HepG2 (cell line): ENCODE data around the gene ZNF593OS. TPM values are rescaled to one million over a fixed set of nuclear protein-coding genes. Genes with fewer than 3 reads are reported as not detected.

Experiments
- JUNB ChIP-seq: sonication (generic); formaldehyde crosslinking; IDR thresholded peaks from 2 replicates; pipeline ENCODE4 v1.8.0; 2022; ENCODE audit warnings: missing genetic modification reagents, mild to moderate bottlenecking, borderline replicate concordance
- NCOA2 ChIP-seq: sonication (generic); formaldehyde crosslinking; IDR thresholded peaks from 2 replicates; pipeline ENCODE4 v1.8.0; 2022; ENCODE audit warnings: inconsistent platforms
- SIX1 ChIP-seq: sonication (generic); formaldehyde crosslinking; IDR thresholded peaks from 2 replicates; pipeline ENCODE4 v1.4.0; 2020; ENCODE audit warnings: missing genetic modification reagents, borderline replicate concordance
- TCF12 ChIP-seq, 2 experiments: fragments of 450-650 bp in 1 of 2; sonication (generic) in 1 of 2; formaldehyde crosslinking in 1 of 2; IDR thresholded peaks; 2 replicates each; pipeline versions ENCODE4 v1.6.1 to v1.8.0; 2017 to 2022; ENCODE audit warnings: antibody characterized with exemption in 1 of 2, mild to moderate bottlenecking in 1 of 2, missing genetic modification reagents in 1 of 2, moderate library complexity in 1 of 2
- ZNF180 ChIP-seq: sonication (generic); formaldehyde crosslinking; IDR thresholded peaks from 2 replicates; pipeline ENCODE4 v1.4.0; 2020; ENCODE audit warnings: low read depth, missing genetic modification reagents, borderline replicate concordance
- polyA plus RNA-seq, 8 experiments: library from polyadenylated mRNA; depleted of rRNA in 3 of 8; stranded (reverse) in 7 of 8; unstranded in 1 of 8; fragments of >200 nt; fragmentation: Illumina TruSeq in 4 of 8; extraction: Trizol in 4 of 8; gene quantifications; 2 replicates each; pipeline versions ENCODE4 v1.2.1 to v1.2.3, GENCODE V29; 2011 to 2016; ENCODE audit warnings: low read depth in 4 of 8, missing spikeins in 1 of 8, mixed read lengths in 1 of 8; ENCODE audit not compliant: insufficient read depth in 1 of 8
- total RNA-seq, 5 experiments: library from RNA; depleted of rRNA; stranded (reverse); fragments of >200 nt; fragmentation: Illumina TruSeq; extraction: Trizol; gene quantifications; 2 replicates each; pipeline ENCODE4 v1.2.3, GENCODE V29; 2016; ENCODE audit warnings: low read depth in 1 of 5
- TF ChIP-seq, protein P1 (sequence below), 2 experiments: sonication (generic) in 1 of 2; formaldehyde crosslinking in 1 of 2; IDR thresholded peaks; 2 replicates each; pipeline versions ENCODE4 v1.4.0 to v1.6.1; 2018 to 2020; ENCODE audit warnings: missing genetic modification reagents in 2 of 2, borderline replicate concordance in 1 of 2, low read depth in 1 of 2, mild to moderate bottlenecking in 1 of 2, missing biosample characterization in 1 of 2
- TF ChIP-seq, protein P2 (sequence below): sonication (generic); formaldehyde crosslinking; IDR thresholded peaks from 2 replicates; pipeline ENCODE4 v1.5.0; 2020; ENCODE audit warnings: missing genetic modification reagents, mild to moderate bottlenecking, borderline replicate concordance
- TF ChIP-seq, protein P3 (sequence below): sonication (generic); formaldehyde crosslinking; IDR thresholded peaks from 2 replicates; pipeline ENCODE4 v1.4.0; 2020; ENCODE audit warnings: missing genetic modification reagents
- TF ChIP-seq, protein P4 (sequence below): sonication (generic); formaldehyde crosslinking; IDR thresholded peaks from 2 replicates; pipeline ENCODE4 v1.4.0; 2020; ENCODE audit warnings: missing genetic modification reagents, mild to moderate bottlenecking, borderline replicate concordance
- TF ChIP-seq, protein P5 (sequence below): sonication (generic); formaldehyde crosslinking; IDR thresholded peaks from 2 replicates; pipeline ENCODE4 v1.4.0; 2020; ENCODE audit warnings: missing genetic modification reagents
- TF ChIP-seq, protein P6 (sequence below): sonication (generic); formaldehyde crosslinking; IDR thresholded peaks from 2 replicates; pipeline ENCODE4 v1.9.0; 2021; ENCODE audit warnings: missing genetic modification reagents, mild to moderate bottlenecking, borderline replicate concordance
- TF ChIP-seq, protein P7 (sequence below): sonication (generic); formaldehyde crosslinking; IDR thresholded peaks from 2 replicates; pipeline ENCODE4 v1.4.0; 2020; ENCODE audit warnings: missing genetic modification reagents

The ZNF593OS gene
- total and polyA plus RNA-seq, 2 of the 13 experiments (the other 11 are each of a cell fraction or from before 2014, with no cell fraction given): not detected

DNA sequence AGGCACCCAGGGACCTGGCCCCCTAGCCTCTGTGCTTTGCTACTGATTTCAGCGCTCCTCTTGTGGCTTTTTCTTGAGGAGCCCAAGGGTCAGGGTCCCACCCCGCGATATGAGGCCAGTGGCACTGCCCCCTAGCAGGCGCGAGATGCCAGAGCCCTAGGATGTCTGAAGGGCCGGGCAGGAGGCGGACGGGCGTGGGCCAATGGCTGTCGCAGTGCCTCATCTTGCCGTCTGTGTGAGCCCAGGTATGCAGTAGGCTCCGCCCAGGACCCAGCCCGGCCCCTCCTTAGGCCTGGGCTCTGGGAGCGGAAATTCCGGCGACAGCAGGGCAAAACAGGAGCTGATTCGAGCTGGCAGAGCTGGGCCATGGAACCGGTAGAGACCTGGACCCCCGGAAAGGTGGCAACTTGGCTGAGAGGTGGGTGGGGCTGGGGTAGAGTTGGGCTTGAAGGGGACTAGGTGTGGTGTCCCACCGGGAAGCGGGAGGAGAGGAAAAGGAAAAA lies 5.6 kb upstream of the ZNF593OS start, which contains the start of gene CNKSR1 (continued):
- TF ChIP-seq JUNB (CRISPR knock-in tag) (no peak), NCOA2 (CRISPR knock-in tag) (no peak), ZNF180 (CRISPR knock-in tag) (no peak), TCF12 (IDR thresholded peaks at IDR 0.05) (no peak), TCF12 (CRISPR knock-in tag; IDR thresholded peaks at IDR 0.05) (no peak), SIX1 (CRISPR knock-in tag) (no peak)
- TF ChIP-seq, protein P1, sequence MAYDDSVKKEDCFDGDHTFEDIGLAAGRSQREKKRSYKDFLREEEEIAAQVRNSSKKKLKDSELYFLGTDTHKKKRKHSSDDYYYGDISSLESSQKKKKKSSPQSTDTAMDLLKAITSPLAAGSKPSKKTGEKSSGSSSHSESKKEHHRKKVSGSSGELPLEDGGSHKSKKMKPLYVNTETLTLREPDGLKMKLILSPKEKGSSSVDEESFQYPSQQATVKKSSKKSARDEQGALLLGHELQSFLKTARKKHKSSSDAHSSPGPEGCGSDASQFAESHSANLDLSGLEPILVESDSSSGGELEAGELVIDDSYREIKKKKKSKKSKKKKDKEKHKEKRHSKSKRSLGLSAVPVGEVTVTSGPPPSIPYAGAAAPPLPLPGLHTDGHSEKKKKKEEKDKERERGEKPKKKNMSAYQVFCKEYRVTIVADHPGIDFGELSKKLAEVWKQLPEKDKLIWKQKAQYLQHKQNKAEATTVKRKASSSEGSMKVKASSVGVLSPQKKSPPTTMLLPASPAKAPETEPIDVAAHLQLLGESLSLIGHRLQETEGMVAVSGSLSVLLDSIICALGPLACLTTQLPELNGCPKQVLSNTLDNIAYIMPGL (CRISPR knock-in tag; IDR thresholded peaks at IDR 0.05; ENCODE audit: borderline replicate concordance in 1 of 2, low read depth in 1 of 2): 0 out of 4 replicates have a peak, but pooled peaks have one; percentile 27 to 42
- TF ChIP-seq, protein P2, sequence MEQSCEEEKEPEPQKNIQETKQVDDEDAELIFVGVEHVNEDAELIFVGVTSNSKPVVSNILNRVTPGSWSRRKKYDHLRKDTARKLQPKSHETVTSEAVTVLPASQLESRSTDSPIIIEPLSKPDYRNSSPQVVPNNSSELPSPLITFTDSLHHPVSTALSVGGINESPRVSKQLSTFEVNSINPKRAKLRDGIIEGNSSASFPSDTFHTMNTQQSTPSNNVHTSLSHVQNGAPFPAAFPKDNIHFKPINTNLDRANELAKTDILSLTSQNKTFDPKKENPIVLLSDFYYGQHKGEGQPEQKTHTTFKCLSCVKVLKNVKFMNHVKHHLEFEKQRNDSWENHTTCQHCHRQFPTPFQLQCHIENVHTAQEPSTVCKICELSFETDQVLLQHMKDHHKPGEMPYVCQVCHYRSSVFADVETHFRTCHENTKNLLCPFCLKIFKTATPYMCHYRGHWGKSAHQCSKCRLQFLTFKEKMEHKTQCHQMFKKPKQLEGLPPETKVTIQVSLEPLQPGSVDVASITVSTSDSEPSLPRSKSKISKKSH (CRISPR knock-in tag): no peak
- TF ChIP-seq, protein P3, sequence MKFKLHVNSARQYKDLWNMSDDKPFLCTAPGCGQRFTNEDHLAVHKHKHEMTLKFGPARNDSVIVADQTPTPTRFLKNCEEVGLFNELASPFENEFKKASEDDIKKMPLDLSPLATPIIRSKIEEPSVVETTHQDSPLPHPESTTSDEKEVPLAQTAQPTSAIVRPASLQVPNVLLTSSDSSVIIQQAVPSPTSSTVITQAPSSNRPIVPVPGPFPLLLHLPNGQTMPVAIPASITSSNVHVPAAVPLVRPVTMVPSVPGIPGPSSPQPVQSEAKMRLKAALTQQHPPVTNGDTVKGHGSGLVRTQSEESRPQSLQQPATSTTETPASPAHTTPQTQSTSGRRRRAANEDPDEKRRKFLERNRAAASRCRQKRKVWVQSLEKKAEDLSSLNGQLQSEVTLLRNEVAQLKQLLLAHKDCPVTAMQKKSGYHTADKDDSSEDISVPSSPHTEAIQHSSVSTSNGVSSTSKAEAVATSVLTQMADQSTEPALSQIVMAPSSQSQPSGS: no peak
- TF ChIP-seq, protein P4, sequence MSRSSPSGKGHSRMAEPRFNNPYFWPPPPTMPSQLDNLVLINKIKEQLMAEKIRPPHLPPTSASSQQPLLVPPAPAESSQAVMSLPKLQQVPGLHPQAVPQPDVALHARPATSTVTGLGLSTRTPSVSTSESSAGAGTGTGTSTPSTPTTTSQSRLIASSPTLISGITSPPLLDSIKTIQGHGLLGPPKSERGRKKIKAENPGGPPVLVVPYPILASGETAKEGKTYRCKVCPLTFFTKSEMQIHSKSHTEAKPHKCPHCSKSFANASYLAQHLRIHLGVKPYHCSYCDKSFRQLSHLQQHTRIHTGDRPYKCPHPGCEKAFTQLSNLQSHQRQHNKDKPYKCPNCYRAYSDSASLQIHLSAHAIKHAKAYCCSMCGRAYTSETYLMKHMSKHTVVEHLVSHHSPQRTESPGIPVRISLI (CRISPR knock-in tag): no peak
- TF ChIP-seq, protein P5, sequence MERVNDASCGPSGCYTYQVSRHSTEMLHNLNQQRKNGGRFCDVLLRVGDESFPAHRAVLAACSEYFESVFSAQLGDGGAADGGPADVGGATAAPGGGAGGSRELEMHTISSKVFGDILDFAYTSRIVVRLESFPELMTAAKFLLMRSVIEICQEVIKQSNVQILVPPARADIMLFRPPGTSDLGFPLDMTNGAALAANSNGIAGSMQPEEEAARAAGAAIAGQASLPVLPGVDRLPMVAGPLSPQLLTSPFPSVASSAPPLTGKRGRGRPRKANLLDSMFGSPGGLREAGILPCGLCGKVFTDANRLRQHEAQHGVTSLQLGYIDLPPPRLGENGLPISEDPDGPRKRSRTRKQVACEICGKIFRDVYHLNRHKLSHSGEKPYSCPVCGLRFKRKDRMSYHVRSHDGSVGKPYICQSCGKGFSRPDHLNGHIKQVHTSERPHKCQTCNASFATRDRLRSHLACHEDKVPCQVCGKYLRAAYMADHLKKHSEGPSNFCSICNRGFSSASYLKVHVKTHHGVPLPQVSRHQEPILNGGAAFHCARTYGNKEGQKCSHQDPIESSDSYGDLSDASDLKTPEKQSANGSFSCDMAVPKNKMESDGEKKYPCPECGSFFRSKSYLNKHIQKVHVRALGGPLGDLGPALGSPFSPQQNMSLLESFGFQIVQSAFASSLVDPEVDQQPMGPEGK: no peak
- TF ChIP-seq, protein P6, sequence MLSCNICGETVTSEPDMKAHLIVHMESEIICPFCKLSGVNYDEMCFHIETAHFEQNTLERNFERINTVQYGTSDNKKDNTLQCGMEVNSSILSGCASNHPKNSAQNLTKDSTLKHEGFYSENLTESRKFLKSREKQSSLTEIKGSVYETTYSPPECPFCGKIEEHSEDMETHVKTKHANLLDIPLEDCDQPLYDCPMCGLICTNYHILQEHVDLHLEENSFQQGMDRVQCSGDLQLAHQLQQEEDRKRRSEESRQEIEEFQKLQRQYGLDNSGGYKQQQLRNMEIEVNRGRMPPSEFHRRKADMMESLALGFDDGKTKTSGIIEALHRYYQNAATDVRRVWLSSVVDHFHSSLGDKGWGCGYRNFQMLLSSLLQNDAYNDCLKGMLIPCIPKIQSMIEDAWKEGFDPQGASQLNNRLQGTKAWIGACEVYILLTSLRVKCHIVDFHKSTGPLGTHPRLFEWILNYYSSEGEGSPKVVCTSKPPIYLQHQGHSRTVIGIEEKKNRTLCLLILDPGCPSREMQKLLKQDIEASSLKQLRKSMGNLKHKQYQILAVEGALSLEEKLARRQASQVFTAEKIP (CRISPR knock-in tag): no peak
- TF ChIP-seq, protein P7, sequence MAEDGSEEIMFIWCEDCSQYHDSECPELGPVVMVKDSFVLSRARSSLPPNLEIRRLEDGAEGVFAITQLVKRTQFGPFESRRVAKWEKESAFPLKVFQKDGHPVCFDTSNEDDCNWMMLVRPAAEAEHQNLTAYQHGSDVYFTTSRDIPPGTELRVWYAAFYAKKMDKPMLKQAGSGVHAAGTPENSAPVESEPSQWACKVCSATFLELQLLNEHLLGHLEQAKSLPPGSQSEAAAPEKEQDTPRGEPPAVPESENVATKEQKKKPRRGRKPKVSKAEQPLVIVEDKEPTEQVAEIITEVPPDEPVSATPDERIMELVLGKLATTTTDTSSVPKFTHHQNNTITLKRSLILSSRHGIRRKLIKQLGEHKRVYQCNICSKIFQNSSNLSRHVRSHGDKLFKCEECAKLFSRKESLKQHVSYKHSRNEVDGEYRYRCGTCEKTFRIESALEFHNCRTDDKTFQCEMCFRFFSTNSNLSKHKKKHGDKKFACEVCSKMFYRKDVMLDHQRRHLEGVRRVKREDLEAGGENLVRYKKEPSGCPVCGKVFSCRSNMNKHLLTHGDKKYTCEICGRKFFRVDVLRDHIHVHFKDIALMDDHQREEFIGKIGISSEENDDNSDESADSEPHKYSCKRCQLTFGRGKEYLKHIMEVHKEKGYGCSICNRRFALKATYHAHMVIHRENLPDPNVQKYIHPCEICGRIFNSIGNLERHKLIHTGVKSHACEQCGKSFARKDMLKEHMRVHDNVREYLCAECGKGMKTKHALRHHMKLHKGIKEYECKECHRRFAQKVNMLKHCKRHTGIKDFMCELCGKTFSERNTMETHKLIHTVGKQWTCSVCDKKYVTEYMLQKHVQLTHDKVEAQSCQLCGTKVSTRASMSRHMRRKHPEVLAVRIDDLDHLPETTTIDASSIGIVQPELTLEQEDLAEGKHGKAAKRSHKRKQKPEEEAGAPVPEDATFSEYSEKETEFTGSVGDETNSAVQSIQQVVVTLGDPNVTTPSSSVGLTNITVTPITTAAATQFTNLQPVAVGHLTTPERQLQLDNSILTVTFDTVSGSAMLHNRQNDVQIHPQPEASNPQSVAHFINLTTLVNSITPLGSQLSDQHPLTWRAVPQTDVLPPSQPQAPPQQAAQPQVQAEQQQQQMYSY: no peak
